B cell (primary cell): ENCODE data around the gene PERCC1. TPM values are rescaled to one million over a fixed set of nuclear protein-coding genes. Genes with fewer than 3 reads are reported as not detected.

Source experiments
- ATAC-seq: fragments of 200-7000 bp; cut with Tn5 transposase; one replicate; pipeline ENCODE4 v1.10.0; 2021; ENCODE audit warnings: low read depth, mild to moderate bottlenecking, moderate number of reproducible peaks, moderate library complexity
- CTCF ChIA-PET: fragments of 350-600 bp; sonication (Branson Sonifier 250); formaldehyde crosslinking; loops from one replicate; lab custom pipeline; 2021; ENCODE audit warnings: antibody characterized with exemption, inconsistent platforms; lab: Charles Lee
- POLR2A ChIA-PET: fragments of 350-600 bp; sonication (Branson Sonifier 250); formaldehyde crosslinking; loops from one replicate; lab custom pipeline; 2021; ENCODE audit warnings: antibody characterized with exemption; lab: Charles Lee
- DNase-seq: peaks from one replicate; pipeline ENCODE4 v3.0.0; 2013
- H2AFZ ChIP-seq: 2 replicates; pipeline ENCODE4 v1.6.1; 2012; ENCODE audit warnings: mild to moderate bottlenecking, low read depth, low read length; ENCODE audit not compliant: insufficient read depth, poor library complexity, severe bottlenecking
- H3K27ac ChIP-seq, 2 donors: 1 replicate in 1 of 2; 2 replicates in 1 of 2; pipeline ENCODE4 v1.5.1; 2012 to 2013; ENCODE audit warnings: low read length in 2 of 2, mild to moderate bottlenecking in 2 of 2, moderate library complexity in 1 of 2
- H3K27me3 ChIP-seq, 4 experiments: fragments of 200-600 bp in 1 of 4; sonication (generic) in 1 of 4; replicated peaks in 1 of 4; 1 replicate in 2 of 4; 2 replicates in 2 of 4; pipeline versions ENCODE4 v1.6.1 to v1.7.0; 2013 to 2016; ENCODE audit warnings: low read length in 3 of 4, mild to moderate bottlenecking in 2 of 4, mixed read lengths in 1 of 4, moderate library complexity in 1 of 4; ENCODE audit not compliant: insufficient read depth in 4 of 4, control insufficient read depth in 3 of 4; ENCODE audit errors: control extremely low read depth in 1 of 4
- H3K36me3 ChIP-seq, 2 experiments: replicated peaks in 1 of 2; 1 replicate in 1 of 2; 2 replicates in 1 of 2; pipeline versions ENCODE4 v1.6.1 to v1.7.1; 2013; ENCODE audit warnings: low read length in 1 of 2; ENCODE audit not compliant: insufficient read depth in 2 of 2, control insufficient read depth in 1 of 2; ENCODE audit errors: control extremely low read depth in 1 of 2, extremely low read depth in 1 of 2
- H3K4me1 ChIP-seq, 2 donors: fragments of 200-600 bp in 1 of 2; sonication (generic) in 1 of 2; 1 replicate in 1 of 2; 2 replicates in 1 of 2; pipeline versions ENCODE4 v1.5.1 to v1.6.1; 2013 to 2017; ENCODE audit warnings: low read length in 2 of 2; ENCODE audit not compliant: control insufficient read depth in 2 of 2, insufficient read depth in 2 of 2
- H3K4me2 ChIP-seq: replicated peaks from 2 replicates; pipeline ENCODE3; 2012; ENCODE audit warnings: mild to moderate bottlenecking, low read depth, low read length; ENCODE audit not compliant: poor library complexity, severe bottlenecking
- H3K4me3 ChIP-seq, 5 experiments: fragments of 200-600 bp in 1 of 5; sonication (generic) in 1 of 5; 1 replicate in 3 of 5; 2 replicates in 2 of 5; pipeline versions ENCODE4 v1.5.1 to v1.7.0; 2011 to 2016; ENCODE audit warnings: low read length in 4 of 5, mild to moderate bottlenecking in 4 of 5, low read depth in 2 of 5, control low read depth in 1 of 5, moderate library complexity in 1 of 5; ENCODE audit not compliant: insufficient read depth in 1 of 5; ENCODE audit errors: control extremely low read depth in 1 of 5, extremely low read depth in 1 of 5
- H3K79me2 ChIP-seq: fragments of 200-600 bp; sonication (generic); one replicate; pipeline ENCODE4 v1.6.0; 2016; ENCODE audit warnings: low read length; ENCODE audit not compliant: control insufficient read depth, insufficient read depth
- H3K9ac ChIP-seq: fragments of 200-600 bp; sonication (generic); 2 replicates; pipeline ENCODE4 v1.6.1; 2017; ENCODE audit warnings: mild to moderate bottlenecking, low read length, moderate library complexity
- H3K9me3 ChIP-seq, 3 donors: one replicate each; pipeline versions ENCODE4 v1.6.1 to v1.7.1; 2013; ENCODE audit warnings: low read length in 2 of 3; ENCODE audit not compliant: control insufficient read depth in 2 of 3, insufficient read depth in 1 of 3; ENCODE audit errors: control extremely low read depth in 1 of 3
- H4K20me1 ChIP-seq: 2 replicates; pipeline ENCODE4 v1.6.0; 2012; ENCODE audit warnings: mild to moderate bottlenecking, low read length; ENCODE audit not compliant: insufficient read depth, control insufficient read depth, poor library complexity, severe bottlenecking
- H3K27ac Mint-ChIP-seq: one replicate; pipeline ENCODE4 v1.8.0; 2021; ENCODE audit warnings: mixed read lengths
- H3K27me3 Mint-ChIP-seq: one replicate; pipeline ENCODE4 v1.8.0; 2021; ENCODE audit warnings: mixed read lengths
- H3K4me1 Mint-ChIP-seq: one replicate; pipeline ENCODE4 v1.8.0; 2021; ENCODE audit warnings: mixed read lengths
- H3K4me3 Mint-ChIP-seq: one replicate; pipeline ENCODE4 v1.8.0; 2021; ENCODE audit warnings: mixed read lengths
- H3K9me3 Mint-ChIP-seq: one replicate; pipeline ENCODE4 v1.8.0; 2022; ENCODE audit warnings: mixed read lengths; ENCODE audit not compliant: insufficient read depth
- CTCF ChIP-seq: fragments of 200-600 bp; IDR thresholded peaks from one replicate; pipeline ENCODE4 v1.8.0; 2022; ENCODE audit warnings: antibody characterized with exemption, mild to moderate bottlenecking
- EZH2 ChIP-seq: IDR thresholded peaks from 2 replicates; pipeline ENCODE4 v1.6.1; 2012; ENCODE audit warnings: borderline replicate concordance, low read depth, mild to moderate bottlenecking, moderate library complexity, low read length; ENCODE audit not compliant: insufficient read depth, poor library complexity, severe bottlenecking
- WGBS: methylation state at CpG from one replicate; pipeline ENCODE4 v1.1.5; 2013; ENCODE audit warnings: missing lambda C conversion rate; ENCODE audit not compliant: insufficient coverage; 5-methylcytosine and 5-hydroxymethylcytosine counted together
- intact Hi-C: fragments of 100-400 bp; cut with micrococcal nuclease; formaldehyde crosslinking; loops from one replicate; pipeline ENCODE4 v1.10.0; 2022
- polyA plus RNA-seq: library from polyadenylated mRNA; depleted of rRNA; stranded (reverse); fragments of >200 nt; gene quantifications from 2 replicates; pipeline ENCODE4 v1.2.3, GENCODE V29; 2012
- total RNA-seq, 2 donors: library from RNA; stranded (reverse); fragments of 120-200 nt in 1 of 2; gene quantifications; 1 replicate in 1 of 2; 2 replicates in 1 of 2; pipeline versions ENCODE4 v1.2.3 to v1.2.4, GENCODE V29; 2013 to 2022

The PERCC1 gene
- total and polyA plus RNA-seq, 2 donors (not counting 1 experiment from before 2014, with no cell fraction given) = 0.46 to 0.64 TPM

- CTCF ChIA-PET = no interaction called here
- POLR2A ChIA-PET = no interaction called here
- H3K79me2 ChIP-seq = peaks cover 100% of the 10 kb centered on the region
- H4K20me1 ChIP-seq = peaks cover 52% of the 10 kb centered on the region
- intact Hi-C loops = loop anchor here (1.0 kb wide), 1 partner anchor 10 kb away; no protein-coding TSS in a partner anchor
- WGBS = 81% methylated on average over 19 of the region's 20 CpGs
- H3K4me3 Mint-ChIP-seq = peak overlapping the region; percentile 83
- DNase-seq = peak; percentile 62
- peak overlapping the region; percentile 94 for H3K27ac Mint-ChIP-seq
- no peak overlapping the region for H3K9ac ChIP-seq
- H3K4me1 ChIP-seq = peaks cover 38 to 57% of the 10 kb centered on the region in 2 donors
- peak overlapping the region in 2 of 5 experiments; percentile 5 to 31 for H3K4me3 ChIP-seq
- no peak for TF ChIP-seq CTCF
- TF ChIP-seq EZH2 = no peak
- no peak overlapping the region for H2AFZ ChIP-seq
- peak overlapping the region; percentile 76 to 96 for H3K27ac ChIP-seq
- no peaks in the 10 kb centered on the region for H3K9me3 ChIP-seq
- peak overlapping the region; percentile 97 for H3K4me2 ChIP-seq
- H3K9me3 Mint-ChIP-seq = no peaks in the 10 kb centered on the region
- peak; percentile 65 for ATAC-seq
- H3K36me3 ChIP-seq = peaks cover 0 to under 1% of the 10 kb centered on the region in 2 experiments
- no peaks in the 10 kb centered on the region for H3K27me3 ChIP-seq
- no peaks in the 10 kb centered on the region for H3K27me3 Mint-ChIP-seq
- H3K4me1 Mint-ChIP-seq = peaks cover 52% of the 10 kb centered on the region
Observed at GRCh38 chr16:1469693-1470201, 38.9 kb downstream of the PERCC1 start.

- H3K27ac Mint-ChIP-seq = peak overlapping the region; percentile 94
- peaks cover 55% of the 10 kb centered on the region for H3K4me1 Mint-ChIP-seq
- WGBS = 66% methylated on average over 14 of the region's 14 CpGs
- ChIA-PET POLR2A (interaction anchor here (1.0 to 1.1 kb wide), 2 partner anchors 22 to 50 kb away, joined by 3 to 6 read pairs; partner anchors contain the start of gene UQCC4), CTCF (interaction anchor here (1.4 kb wide), 1 partner anchor 107 kb away, joined by 3 read pairs; no protein-coding TSS in a partner anchor)
- Histone ChIP-seq H3K4me1 (peaks cover 41 to 63% of the 10 kb centered on the region in 2 donors), H3K27ac (peak overlapping the region; percentile 76 to 96), H3K9ac (no peak overlapping the region), H3K4me3 (no peak overlapping the region), H2AFZ (no peak overlapping the region), H3K36me3 (no peaks in the 10 kb centered on the region), H3K27me3 (no peaks in the 10 kb centered on the region), H3K4me2 (peak overlapping the region; percentile 97), H4K20me1 (peaks cover 47% of the 10 kb centered on the region), H3K9me3 (no peaks in the 10 kb centered on the region), H3K79me2 (peaks cover 99% of the 10 kb centered on the region)
- H3K27me3 Mint-ChIP-seq = no peaks in the 10 kb centered on the region
- no peaks in the 10 kb centered on the region for H3K9me3 Mint-ChIP-seq
- TF ChIP-seq CTCF (no peak), EZH2 (no peak)
- DNase-seq (no peak), ATAC-seq (no peak)
- H3K4me3 Mint-ChIP-seq = peak overlapping the region; percentile 83
- intact Hi-C loops = no loop called here
Observed at GRCh38 chr16:1470481-1471251, 39.8 kb downstream of the PERCC1 start.
